Liver (tissue), 2 donors: ENCODE measurements around the gene LAMA2.

Experiments used
- FOXA1 ChIP-seq: IDR thresholded peaks from 2 replicates; pipeline ENCODE4 v1.6.1; 2016; ENCODE audit warnings: antibody characterized with exemption
- TF ChIP-seq, protein P1 (sequence below): fragments of 150-350 bp; IDR thresholded peaks from 2 replicates; pipeline ENCODE4 v1.5.1; 2017; ENCODE audit warnings: improper control_type of control experiment, low read depth, low read length; ENCODE audit not compliant: missing input control
- donor health status: healthy.

DNA sequence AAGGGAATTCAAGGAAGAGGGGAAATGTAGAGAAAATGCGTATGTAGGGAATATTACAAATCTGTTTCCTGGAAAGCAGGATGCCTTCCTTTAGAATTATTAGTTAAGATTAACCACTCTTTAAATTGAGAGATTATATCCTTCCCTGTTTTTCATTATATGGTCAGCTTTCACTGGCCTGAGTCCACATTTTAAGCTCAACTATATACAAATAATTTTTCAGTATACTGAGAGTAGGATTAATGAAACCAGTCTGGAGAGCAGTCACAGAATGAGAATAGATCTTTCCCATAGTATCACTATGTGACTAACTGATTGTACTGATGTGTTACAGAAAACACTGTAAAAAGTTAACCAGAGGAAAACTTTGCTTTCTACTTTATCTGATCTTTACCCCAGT is 306.3 kb downstream of the LAMA2 start:
- TF ChIP-seq FOXA1, result no peak
- TF ChIP-seq, protein P1, sequence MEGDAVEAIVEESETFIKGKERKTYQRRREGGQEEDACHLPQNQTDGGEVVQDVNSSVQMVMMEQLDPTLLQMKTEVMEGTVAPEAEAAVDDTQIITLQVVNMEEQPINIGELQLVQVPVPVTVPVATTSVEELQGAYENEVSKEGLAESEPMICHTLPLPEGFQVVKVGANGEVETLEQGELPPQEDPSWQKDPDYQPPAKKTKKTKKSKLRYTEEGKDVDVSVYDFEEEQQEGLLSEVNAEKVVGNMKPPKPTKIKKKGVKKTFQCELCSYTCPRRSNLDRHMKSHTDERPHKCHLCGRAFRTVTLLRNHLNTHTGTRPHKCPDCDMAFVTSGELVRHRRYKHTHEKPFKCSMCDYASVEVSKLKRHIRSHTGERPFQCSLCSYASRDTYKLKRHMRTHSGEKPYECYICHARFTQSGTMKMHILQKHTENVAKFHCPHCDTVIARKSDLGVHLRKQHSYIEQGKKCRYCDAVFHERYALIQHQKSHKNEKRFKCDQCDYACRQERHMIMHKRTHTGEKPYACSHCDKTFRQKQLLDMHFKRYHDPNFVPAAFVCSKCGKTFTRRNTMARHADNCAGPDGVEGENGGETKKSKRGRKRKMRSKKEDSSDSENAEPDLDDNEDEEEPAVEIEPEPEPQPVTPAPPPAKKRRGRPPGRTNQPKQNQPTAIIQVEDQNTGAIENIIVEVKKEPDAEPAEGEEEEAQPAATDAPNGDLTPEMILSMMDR, result no peak
